Activated naive CD4-positive, alpha-beta T cell treated with anti-CD3 and anti-CD28 coated beads, Interleukin-2, amount 50 U/mL, for 72 hours (primary cell): ENCODE data around the gene ST3GAL3. TPM values are rescaled to one million over a fixed set of nuclear protein-coding genes. Genes with fewer than 3 reads are reported as not detected.

Source experiments
- ATAC-seq, 2 donors: fragments of 150-1000 bp; cut with Tn5 transposase; 2 replicates each; pipeline ENCODE4 v1.10.0; 2021; ENCODE audit warnings: mild to moderate bottlenecking in 2 of 2, moderate library complexity in 2 of 2
- DNase-seq, 2 donors: peaks; one replicate each; pipeline ENCODE4 v3.0.0; 2021 to 2022; ENCODE audit warnings: low spot score in 2 of 2
- H3K27ac Mint-ChIP-seq, 2 donors: one replicate each; pipeline ENCODE4 v1.8.0; 2022; ENCODE audit warnings: mild to moderate bottlenecking in 2 of 2, mixed read lengths in 2 of 2
- H3K36me3 Mint-ChIP-seq, 2 donors: one replicate each; pipeline ENCODE4 v1.8.0; 2022; ENCODE audit warnings: mixed read lengths in 2 of 2
- H3K9me3 Mint-ChIP-seq, 2 donors: one replicate each; pipeline ENCODE4 v1.8.0; 2022; ENCODE audit warnings: mixed read lengths in 2 of 2
- total RNA-seq, 2 donors: library from RNA; stranded (reverse); gene quantifications; one replicate each; pipeline ENCODE4 v1.2.3, GENCODE V29; 2022

ST3GAL3 gene
- total RNA-seq, 2 donors from 2014 or later = 21.8 to 22.3 TPM

- Mint-ChIP-seq H3K27ac (no peak overlapping the region), H3K9me3 (no peaks in the 10 kb centered on the region), H3K36me3 (no peaks in the 10 kb centered on the region)
- ATAC-seq (no peak), DNase-seq (no peak)
These were observed 175.4 kb downstream of the ST3GAL3 start for GRCh38 chr1:43882763-43883162.

GRCh38 chr1:43883321-43883720 lies 176.0 kb downstream of the ST3GAL3 start:
- no peak for DNase-seq
- Mint-ChIP-seq H3K27ac (peak overlapping the region in 1 of 2 donors; percentile 83), H3K9me3 (no peaks in the 10 kb centered on the region), H3K36me3 (no peaks in the 10 kb centered on the region)
- no peak for ATAC-seq

DNA sequence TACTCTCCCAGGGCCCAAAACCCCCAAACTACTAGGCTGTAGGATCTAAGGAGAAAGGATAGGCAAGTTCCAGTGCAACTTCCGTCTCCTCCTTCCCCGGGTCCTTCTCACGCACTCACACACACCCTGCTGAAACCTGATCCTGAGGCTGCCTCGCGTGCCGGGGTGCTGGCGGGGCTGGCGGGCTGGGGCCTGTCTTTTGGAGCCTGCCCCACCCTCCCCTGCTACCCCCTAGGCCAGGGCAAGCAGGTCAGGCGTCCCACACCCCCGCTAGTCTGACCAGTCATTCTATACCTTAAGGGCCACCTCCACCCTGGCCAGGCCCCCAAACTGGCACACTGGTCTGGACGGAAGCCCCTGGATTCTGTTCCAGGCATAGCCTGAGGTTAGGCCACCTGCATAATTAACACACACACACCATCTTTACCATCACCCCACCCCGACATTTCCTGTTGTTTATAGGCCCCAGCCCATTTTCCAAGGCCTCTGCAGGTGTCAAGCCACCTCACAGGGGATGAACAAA lies 178.0 kb downstream of the ST3GAL3 start:
- H3K36me3 Mint-ChIP-seq = no peaks in the 10 kb centered on the region
- ATAC-seq = no peak

GRCh38 chr1:43887748-43888147 lies 180.4 kb downstream of the ST3GAL3 start:
- no peak overlapping the region for H3K27ac Mint-ChIP-seq
- no peaks in the 10 kb centered on the region for H3K9me3 Mint-ChIP-seq
- ATAC-seq = no peak
- DNase-seq = no peak
- no peaks in the 10 kb centered on the region for H3K36me3 Mint-ChIP-seq

More for the DNA sequence above, 178.0 kb downstream of the ST3GAL3 start:
- no peak overlapping the region for H3K27ac Mint-ChIP-seq
- no peaks in the 10 kb centered on the region for H3K9me3 Mint-ChIP-seq
- no peak for DNase-seq

- Mint-ChIP-seq H3K27ac (no peak overlapping the region), H3K9me3 (no peaks in the 10 kb centered on the region), H3K36me3 (no peaks in the 10 kb centered on the region)
- no peak for ATAC-seq
- DNase-seq = no peak
These were observed 183.5 kb downstream of the ST3GAL3 start for GRCh38 chr1:43890815-43891214.

DNA sequence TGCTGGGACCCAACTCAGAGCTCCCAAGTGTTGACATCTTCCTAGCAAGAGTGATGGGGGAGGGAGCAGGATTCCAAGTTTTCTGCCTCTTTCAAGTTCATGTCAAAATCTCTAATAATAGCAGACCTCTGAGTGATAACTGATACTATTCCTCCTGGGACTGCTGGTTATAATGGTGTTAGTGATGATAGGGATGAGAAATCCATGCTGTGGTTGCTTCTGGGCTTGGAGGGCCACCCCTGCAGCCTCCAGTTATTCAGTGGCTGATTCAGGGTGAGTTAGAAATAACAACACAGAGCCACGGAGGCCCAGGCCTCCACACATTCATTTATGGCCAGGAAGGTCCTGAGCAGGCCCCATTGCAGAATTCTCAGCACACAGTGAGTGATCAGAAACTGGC lies 185.7 kb downstream of the ST3GAL3 start:
- Mint-ChIP-seq H3K27ac (no peak overlapping the region), H3K9me3 (no peaks in the 10 kb centered on the region), H3K36me3 (no peaks in the 10 kb centered on the region)
- ATAC-seq (no peak), DNase-seq (no peak)

DNA sequence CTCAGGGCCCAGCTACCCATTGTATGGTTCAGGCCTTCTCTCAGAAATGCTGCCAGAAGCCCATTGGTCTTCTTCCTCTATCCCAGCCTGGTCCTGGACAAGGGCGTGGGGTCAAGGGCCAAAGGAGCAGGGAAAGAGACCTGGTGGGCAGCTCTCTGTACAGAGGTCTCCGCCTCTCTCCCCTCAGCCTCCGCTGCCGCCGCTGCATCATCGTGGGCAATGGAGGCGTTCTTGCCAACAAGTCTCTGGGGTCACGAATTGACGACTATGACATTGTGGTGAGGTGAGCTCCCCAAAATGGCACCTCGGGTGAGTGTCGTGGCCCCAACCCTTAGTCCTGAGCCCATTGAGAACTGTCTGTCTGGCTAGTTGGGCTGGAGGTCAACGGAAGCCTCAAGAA lies 191.6 kb downstream of the ST3GAL3 start:
- H3K27ac Mint-ChIP-seq = no peak overlapping the region
- no peak for ATAC-seq
- no peak for DNase-seq
- H3K9me3 Mint-ChIP-seq = no peaks in the 10 kb centered on the region
- no peaks in the 10 kb centered on the region for H3K36me3 Mint-ChIP-seq

DNA sequence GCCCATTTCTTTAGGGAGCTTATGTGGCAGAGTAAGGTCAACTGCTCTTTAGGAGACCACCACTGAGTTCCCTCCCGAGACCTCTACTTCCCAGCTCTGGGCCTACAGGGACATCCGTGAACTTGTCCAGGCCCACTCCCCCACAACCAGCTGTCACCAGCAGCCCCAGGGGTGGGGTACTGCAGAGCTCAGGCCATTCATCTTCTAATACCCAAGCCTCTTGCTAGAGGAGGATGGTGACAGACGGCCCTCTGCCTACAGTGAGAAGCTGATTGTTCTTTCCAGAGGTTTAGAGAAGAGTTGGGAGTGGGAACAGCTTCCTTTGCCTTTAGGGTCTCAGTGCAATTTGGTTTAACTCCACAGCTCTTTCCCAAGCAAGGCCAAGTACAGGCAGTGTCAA lies 193.1 kb downstream of the ST3GAL3 start:
- H3K9me3 Mint-ChIP-seq = no peaks in the 10 kb centered on the region
- DNase-seq (no peak), ATAC-seq (no peak)
- no peak overlapping the region for H3K27ac Mint-ChIP-seq
- H3K36me3 Mint-ChIP-seq = no peaks in the 10 kb centered on the region

GRCh38 chr1:43901196-43901961 lies 194.0 kb downstream of the ST3GAL3 start:
- DNase-seq (no peak), ATAC-seq (no peak)
- Mint-ChIP-seq H3K36me3 (no peaks in the 10 kb centered on the region), H3K27ac (peak overlapping the region in 1 of 2 donors; percentile 62), H3K9me3 (no peaks in the 10 kb centered on the region)

DNA sequence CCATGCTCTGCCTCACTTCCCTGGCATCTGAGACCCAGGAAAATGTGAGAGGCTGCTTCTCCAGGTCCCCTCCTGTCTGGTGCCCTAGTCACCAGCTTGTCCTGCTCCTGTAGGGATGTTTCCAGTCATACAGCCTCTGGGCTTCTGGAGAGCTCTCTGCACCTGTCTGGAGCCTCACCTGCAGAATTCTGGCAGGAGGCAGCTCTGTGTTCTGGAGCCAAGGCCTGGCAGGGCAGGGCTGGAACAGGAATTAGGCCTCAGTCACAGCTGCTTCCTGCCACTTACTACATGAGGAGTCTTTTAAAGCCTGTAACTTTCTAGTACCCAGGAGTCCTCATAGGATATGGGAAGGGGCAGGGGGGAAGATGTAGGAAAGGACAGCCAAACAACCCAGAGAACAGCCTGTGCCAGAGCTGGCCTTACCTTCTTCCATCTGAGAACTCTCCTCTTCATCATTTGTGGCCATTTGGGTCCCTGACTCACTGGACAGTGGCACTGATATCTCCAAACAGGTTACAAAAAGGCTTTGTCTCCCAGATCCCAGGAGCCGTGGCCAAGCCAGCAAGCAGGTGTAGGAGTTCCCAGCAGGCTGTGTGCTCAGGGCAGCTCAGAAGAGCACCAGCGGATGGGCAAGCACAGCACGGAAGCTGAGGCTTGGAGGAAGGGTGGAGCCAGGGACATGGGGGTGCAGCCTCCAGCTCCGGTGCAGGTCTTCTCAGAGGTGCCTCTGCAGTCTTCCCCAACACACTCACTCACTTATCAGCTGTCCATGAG lies 194.9 kb downstream of the ST3GAL3 start:
- Mint-ChIP-seq H3K27ac (peak overlapping the region in 1 of 2 donors; percentile 20), H3K9me3 (no peaks in the 10 kb centered on the region), H3K36me3 (no peaks in the 10 kb centered on the region)
- DNase-seq (no peak), ATAC-seq (no peak)

DNA sequence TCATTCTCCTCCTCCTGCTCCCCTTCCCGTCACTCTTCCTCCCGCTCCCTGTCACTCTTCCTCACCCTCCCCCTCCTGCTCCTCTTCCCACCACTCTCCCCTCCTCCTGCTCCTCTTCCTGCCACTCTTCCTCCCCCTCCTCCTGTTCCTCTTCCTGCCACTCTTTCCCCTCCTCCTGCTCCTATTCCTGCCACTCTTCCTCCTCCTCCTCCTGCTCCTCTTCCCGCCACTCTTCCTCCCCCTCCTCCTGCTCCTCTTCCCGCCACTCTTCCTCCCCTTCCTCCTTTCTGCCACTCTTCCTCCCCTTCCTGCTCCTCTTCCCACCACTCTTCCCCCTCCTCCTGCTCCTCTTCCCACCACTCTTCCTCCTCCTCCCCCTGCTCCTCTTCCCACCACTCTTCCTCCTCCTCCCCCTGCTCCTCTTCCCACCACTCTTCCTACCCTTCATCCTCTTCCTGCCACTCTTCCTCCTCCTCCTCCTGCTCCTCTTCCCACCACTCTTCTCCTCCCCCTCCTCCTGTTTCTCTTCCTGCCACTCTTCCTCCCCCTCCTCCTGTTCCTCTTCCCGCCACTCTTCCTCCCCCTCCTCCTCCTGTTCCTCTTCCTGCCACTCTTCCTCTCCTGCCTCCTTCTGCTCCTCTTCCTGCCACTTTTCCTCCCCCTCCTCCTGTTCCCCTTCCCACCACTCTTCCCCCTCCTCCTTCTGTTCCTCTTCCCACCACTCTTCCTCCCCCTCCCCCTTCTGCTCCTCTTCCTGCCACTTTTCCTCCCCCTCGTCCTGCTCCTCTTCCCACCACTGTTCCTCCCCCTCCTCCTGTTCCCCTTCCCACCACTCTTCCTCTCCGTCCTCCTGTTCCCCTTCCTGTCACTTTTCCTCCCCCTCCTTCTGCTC lies 197.6 kb downstream of the ST3GAL3 start:
- no peak for DNase-seq
- Mint-ChIP-seq H3K9me3 (no peaks in the 10 kb centered on the region), H3K27ac (no peak overlapping the region), H3K36me3 (no peaks in the 10 kb centered on the region)
- ATAC-seq = no peak

GRCh38 chr1:43908226-43908625 lies 200.9 kb downstream of the ST3GAL3 start:
- no peak for DNase-seq

DNA sequence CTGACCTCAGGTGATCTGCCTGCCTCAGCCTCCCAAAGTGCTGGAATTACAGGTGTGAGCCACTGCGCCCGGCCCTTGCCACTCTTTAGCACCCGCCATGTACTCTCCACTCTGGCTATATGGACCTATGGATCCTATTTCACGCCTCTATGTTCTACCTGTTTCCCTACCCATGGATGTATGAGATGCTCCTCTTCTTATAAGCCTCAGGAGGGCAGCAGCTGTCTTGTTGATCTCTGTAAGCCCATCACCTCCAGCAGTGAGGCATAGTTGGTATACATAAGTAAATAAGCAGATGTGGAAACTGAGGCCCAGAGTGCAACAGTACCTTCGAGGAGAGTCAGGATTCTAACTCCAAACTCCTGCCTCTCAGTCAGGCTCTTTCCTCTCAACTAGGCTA lies 201.5 kb downstream of the ST3GAL3 start:
- H3K9me3 Mint-ChIP-seq = no peaks in the 10 kb centered on the region
- no peaks in the 10 kb centered on the region for H3K36me3 Mint-ChIP-seq
- no peak for DNase-seq
- no peak for ATAC-seq
- no peak overlapping the region for H3K27ac Mint-ChIP-seq

More at GRCh38 chr1:43908226-43908625, 200.9 kb downstream of the ST3GAL3 start:
- no peak for ATAC-seq
- H3K36me3 Mint-ChIP-seq = no peaks in the 10 kb centered on the region
- no peaks in the 10 kb centered on the region for H3K9me3 Mint-ChIP-seq
- H3K27ac Mint-ChIP-seq = no peak overlapping the region

DNA sequence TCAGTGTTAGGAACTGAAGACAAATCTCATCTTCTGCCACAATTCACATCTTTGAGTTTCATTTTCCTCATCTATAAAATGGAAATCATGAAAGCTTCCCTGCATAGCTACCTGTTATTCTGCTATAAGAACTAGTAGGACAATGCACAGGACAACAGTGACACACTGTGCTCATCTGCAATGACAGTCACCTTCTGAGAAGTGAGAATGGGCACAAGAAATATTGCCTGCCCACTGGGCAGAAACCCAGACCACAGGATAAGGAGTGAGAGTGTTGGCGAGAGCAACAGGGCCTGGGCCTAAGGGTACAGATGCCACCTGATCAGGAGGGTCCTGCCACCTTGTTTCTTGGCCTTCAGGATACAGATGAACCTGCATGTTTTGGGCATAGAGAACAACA lies 203.0 kb downstream of the ST3GAL3 start:
- Mint-ChIP-seq H3K27ac (no peak overlapping the region), H3K9me3 (no peaks in the 10 kb centered on the region), H3K36me3 (no peaks in the 10 kb centered on the region)
- DNase-seq (no peak), ATAC-seq (no peak)

GRCh38 chr1:43912607-43913006 lies 205.3 kb downstream of the ST3GAL3 start:
- ATAC-seq = no peak
- Mint-ChIP-seq H3K36me3 (no peaks in the 10 kb centered on the region), H3K27ac (peak overlapping the region; percentile 9 to 31), H3K9me3 (no peaks in the 10 kb centered on the region)
- no peak for DNase-seq

DNA sequence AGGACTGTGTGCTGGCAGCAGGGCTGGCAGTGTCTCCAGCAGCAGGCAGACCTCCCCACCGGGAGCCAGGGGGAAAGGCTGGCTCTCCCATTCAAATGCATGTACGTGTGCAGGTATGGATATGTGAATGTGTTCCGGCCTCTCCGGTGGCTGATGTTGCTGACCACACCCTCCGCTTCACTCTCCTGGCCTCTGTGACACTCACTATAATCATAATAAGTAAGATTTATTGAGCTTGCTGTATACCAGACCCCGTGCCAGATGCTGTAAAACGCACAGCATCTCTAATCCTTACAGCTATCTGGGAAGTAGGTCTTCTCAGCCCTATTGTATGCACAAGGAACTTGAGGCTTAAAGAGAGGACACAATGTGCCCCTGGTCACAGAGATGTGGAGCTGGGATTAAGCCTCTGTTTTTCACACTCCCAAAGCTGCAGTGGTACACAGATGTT lies 205.7 kb downstream of the ST3GAL3 start:
- Mint-ChIP-seq H3K9me3 (no peaks in the 10 kb centered on the region), H3K36me3 (no peaks in the 10 kb centered on the region), H3K27ac (peak overlapping the region; percentile 9 to 31)
- DNase-seq = no peak
- no peak for ATAC-seq
